ENCODE results near the gene ADAMTS9.

Gene ADAMTS9

DNA sequence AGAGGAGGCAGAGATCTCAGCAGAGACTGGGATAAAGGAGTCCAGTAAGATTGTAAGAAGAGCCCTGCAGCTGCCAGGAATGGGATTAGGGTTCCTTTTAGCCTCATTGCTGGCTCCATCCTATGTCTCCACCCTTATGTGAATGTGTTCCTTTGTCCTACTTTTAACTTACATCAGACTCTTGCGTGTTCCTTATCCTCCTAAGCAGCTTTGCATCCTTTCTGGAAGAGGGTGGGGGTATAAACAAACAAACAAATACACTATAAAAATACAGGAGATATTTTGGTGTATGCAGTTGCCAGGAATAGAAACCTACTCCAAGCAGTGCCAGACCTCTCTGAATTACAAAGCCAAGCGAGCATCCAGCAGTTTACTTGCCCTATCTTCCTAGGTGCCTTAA is 194.7 kb downstream of the ADAMTS9 start:
- DNase-seq (ENCODE audit: low read depth, low spot score): no peak

GRCh38 chr3:64491843-64492242 is 196.0 kb downstream of the ADAMTS9 start:
- H3K4me3 ChIP-seq (ENCODE audit: low read depth, low read length): no peak overlapping the region
- in situ Hi-C loops (cut with HindIII; ENCODE audit: low sequenced_read_pairs): no loop called here
- no peak for DNase-seq (ENCODE audit: low read depth, low spot score)
- no peak for TF ChIP-seq CTCF (IDR thresholded peaks at IDR 0.05; ENCODE audit: low read depth, low read length)

More for the DNA sequence above, 194.7 kb downstream of the ADAMTS9 start:
- no peak for TF ChIP-seq CTCF (IDR thresholded peaks at IDR 0.05; ENCODE audit: low read depth, low read length)
- no peak overlapping the region for H3K4me3 ChIP-seq (ENCODE audit: low read depth, low read length)
- in situ Hi-C loops (cut with HindIII; ENCODE audit: low sequenced_read_pairs): no loop called here

DNA sequence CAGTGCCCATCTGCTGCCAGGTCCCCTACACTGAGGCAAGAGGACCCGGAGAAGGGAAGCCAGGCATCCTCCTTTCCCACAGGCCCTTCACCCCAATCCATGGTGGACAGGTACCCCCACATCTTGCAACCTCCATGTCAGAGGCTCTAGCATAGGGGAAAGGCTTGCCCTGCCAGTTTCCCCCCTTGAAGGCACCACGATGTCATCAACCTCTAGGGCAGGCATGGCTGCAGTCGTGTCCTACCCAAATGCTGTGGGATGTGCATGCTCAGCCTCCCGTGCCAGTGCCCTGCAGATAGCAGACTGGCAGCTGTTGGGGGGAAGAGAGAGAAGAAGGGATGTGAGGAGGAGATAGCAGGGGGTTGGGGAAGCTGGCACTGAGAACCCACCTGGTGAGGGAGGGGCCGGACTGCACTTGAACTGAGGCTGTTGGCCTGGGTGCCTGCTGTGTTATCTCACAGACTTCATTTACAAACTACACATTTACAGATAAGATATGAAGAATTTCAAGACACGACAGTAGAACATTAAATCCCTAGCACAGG is 197.5 kb downstream of the ADAMTS9 start:
- H3K4me3 ChIP-seq (ENCODE audit: low read depth, low read length): no peak overlapping the region
- TF ChIP-seq CTCF (IDR thresholded peaks at IDR 0.05; ENCODE audit: low read depth, low read length): no peak
- DNase-seq (ENCODE audit: low read depth, low spot score): no peak
- in situ Hi-C loops (cut with HindIII; ENCODE audit: low sequenced_read_pairs): no loop called here

- no peak for TF ChIP-seq CTCF (IDR thresholded peaks at IDR 0.05; ENCODE audit: low read depth, low read length)
- H3K4me3 ChIP-seq (ENCODE audit: low read depth, low read length): no peak overlapping the region
- in situ Hi-C loops (cut with HindIII; ENCODE audit: low sequenced_read_pairs): no loop called here
- no peak for DNase-seq (ENCODE audit: low read depth, low spot score)
Measured at GRCh38 chr3:64489361-64490044, 198.3 kb downstream of the ADAMTS9 start.

GRCh38 chr3:64488939-64489338 is 198.9 kb downstream of the ADAMTS9 start:
- no peak overlapping the region for H3K4me3 ChIP-seq (ENCODE audit: low read depth, low read length)

GRCh38 chr3:64484289-64484992 is 203.4 kb downstream of the ADAMTS9 start:
- TF ChIP-seq CTCF (IDR thresholded peaks at IDR 0.05; ENCODE audit: low read depth, low read length): peak; percentile 78
- no peak overlapping the region for H3K4me3 ChIP-seq (ENCODE audit: low read depth, low read length)
- in situ Hi-C loops (cut with HindIII; ENCODE audit: low sequenced_read_pairs): no loop called here
- peak; percentile 79 for DNase-seq (ENCODE audit: low read depth, low spot score)

More at GRCh38 chr3:64488939-64489338, 198.9 kb downstream of the ADAMTS9 start:
- in situ Hi-C loops (cut with HindIII; ENCODE audit: low sequenced_read_pairs): no loop called here
- TF ChIP-seq CTCF (IDR thresholded peaks at IDR 0.05; ENCODE audit: low read depth, low read length): no peak
- DNase-seq (ENCODE audit: low read depth, low spot score): no peak
